GM18499 (cell line): Measurements from ENCODE around the gene HYDIN.

Experiments
- ATAC-seq: cut with Tn5 transposase; IDR thresholded peaks from one replicate; pipeline ENCODE4 v1.9.1; 2021; ENCODE audit warnings: moderate number of reproducible peaks; ENCODE audit not compliant: insufficient read depth, unreplicated experiment

HYDIN gene

DNA sequence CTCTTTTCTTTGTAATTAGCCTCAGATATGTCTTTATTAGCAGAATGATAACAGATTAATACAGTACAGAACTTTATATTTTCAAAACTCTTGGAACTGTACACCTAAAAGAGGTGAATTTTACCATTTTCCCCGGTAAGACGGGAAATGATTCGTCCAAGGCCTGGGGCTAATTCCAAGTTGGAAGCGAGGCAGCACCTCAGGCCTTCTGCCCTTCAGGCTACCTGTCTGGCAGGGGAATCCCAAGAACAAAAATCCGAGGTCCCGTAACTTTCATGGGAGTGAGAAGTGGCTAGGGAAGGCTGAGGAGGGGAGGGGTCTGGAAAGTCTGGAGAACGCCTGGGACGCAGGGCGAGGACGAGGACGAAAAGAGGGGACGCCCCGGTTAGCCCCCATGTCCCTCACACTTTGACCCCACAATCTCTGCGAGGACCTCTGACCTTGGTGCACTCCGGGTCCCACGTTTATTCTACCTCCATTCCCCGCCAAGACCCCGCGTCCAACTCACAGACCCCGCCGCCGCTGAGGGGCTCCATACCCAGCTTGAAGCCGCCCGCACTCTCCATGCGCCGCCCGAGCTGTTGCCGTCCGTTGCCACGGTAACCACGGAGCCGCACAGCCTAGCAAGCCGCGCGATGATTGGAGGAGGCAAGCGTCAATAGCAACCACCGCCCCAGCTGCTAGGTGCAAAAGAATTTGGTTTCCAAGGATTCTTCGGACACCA lies at the start of gene HYDIN:
Gene HYDIN (minus strand): TSS at position 601 of the 724 bp plus-strand sequence. CDS start 43,827 bp downstream, outside the sequence.
- ATAC-seq = no peak

DNA sequence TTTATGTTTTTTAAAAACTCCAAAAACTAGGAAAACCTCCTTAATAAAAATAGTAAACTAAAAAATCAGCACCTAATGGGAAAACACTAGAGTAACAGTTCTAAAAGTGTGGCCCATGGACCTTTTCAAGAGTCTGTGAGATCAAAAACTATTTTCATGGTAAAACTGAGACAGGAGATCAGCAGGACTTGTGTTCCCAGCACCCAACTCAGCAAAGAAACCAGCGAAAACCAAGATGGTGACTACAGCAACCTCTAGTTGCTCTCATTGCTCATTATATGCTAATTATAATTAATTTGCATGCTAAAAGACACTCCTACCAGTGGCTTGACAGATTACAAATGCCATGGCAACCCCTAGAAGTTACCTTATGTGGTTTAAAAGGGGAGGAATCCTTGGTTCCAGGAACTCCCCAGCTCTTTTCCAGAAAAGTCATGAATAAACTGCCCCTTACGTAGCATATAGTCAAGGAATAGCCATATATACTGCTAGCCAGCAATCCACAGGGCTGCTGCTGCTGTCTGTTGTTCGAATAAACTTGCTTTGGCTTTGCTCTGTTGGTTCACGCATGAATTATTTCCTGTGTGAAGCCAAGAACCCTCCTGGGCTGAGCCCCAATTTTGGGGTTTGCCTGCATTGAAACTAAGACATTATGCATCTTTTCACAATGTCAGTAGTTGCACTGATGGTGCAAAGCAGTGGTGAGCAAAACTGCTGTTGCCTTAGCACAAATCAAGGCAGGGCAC lies 46.2 kb upstream of the HYDIN start:
- no peak for ATAC-seq

DNA sequence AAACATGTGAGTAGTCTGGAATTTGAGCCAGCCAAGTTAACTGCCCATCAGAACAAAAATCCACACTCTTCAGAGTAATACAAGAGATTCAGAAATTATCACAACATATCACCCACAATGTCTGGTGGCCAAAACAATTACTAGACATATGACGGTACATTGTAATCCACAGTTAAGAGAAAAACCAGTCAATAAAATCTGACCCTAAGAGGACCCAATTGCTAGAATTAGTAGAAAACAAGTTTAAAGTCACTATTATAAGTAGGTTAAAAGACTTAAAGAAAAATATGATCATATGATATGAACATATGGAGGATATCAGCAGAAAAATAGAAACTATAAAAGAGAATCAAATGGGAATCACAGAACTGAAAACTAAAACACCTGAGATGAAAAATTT lies 42.9 kb upstream of the HYDIN start:
- no peak for ATAC-seq

DNA sequence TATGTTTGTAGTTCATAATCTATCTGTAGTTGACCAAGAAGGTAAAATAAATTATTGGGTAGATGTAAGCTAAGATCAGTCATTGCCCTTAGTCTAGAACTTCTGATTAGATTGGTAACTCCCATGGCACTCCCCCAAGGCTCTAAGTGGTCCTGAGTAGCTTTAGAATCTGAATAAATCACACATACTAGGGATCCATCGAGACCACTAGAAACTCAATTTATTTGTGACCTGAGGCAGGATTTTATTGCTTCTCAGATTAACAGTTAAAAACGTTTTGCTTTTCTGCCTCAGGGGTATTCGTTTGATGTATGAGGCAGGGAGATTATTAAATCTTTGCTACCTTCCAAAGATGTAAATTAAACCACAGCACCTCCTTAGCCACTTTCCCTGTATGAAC lies 33.8 kb upstream of the HYDIN start:
- no peak for ATAC-seq

DNA sequence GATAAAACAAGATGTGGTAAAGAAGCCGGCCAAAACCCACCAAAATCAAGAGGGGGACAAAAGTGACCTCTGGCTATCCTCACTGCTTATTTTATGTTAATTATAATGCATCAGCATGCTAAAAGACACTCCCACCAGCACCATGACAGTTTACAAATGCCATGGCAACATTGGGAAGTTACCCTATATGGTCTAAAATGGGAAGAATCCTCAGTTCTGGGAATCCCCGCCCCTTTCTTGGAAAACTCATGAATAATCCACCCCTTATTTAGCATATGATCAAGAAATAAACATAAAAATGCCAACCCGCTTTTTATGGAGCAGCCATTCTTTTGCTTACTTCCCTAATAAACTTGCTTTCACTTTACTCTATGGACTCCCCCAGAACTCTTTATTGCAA lies 33.1 kb upstream of the HYDIN start:
- no peak for ATAC-seq

DNA sequence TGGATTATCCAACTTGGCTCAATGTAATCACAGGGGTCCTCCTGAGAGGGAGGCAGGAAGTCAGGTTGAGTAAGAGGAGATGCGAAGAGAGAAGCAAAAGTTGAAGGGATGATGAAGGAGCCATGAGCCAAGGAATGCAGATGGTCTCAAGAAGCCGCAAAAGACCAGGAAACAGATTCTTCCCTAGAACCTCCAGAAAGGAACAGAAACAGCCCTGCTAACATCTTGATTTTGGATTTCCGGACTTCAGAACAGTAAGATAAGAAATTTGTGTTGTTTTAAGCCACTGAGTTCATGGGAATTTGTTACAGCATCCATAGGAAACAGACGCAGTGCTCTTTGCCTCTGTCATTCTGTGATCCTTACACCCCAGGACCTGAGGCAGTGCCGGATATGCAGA lies 31.9 kb upstream of the HYDIN start:
- ATAC-seq = no peak

DNA sequence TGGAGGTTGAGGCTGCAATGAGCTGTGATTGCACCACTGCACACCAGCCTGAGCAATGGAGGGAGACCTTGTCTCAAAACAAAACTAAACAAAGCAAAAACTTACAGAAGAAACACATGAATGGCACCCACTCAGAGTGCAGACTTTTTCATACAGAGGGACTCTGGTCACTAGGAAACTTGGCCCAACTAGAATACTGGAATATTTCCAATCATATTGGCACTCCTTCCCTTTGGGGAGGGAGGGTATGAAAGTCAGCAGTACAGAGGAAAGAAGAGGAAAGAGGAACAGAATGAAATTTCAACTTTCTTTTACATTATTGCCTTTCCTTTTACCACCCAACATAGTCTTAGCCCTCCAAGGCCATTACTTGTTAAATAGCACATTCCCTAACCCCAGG lies 30.5 kb upstream of the HYDIN start:
- no peak for ATAC-seq

DNA sequence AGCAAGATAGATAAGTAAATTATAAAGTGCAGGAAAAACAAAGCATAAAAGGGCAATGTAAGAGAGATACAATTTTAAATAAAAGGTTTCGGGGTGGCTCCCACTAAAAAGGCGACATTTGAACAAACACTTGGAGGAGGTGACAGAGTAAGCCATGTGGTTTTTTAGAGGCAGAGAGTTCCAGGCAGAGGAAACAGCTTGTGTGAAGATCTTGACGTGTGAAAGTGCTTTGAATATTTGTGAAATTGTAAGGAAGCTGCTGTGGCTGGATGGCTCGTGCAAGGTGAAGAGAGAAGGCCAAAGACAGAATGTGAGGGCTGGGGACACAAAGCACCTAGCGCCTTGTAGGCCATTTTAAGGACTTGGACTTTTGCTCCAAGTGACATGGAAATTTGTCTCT lies 28.6 kb upstream of the HYDIN start:
- ATAC-seq = no peak

DNA sequence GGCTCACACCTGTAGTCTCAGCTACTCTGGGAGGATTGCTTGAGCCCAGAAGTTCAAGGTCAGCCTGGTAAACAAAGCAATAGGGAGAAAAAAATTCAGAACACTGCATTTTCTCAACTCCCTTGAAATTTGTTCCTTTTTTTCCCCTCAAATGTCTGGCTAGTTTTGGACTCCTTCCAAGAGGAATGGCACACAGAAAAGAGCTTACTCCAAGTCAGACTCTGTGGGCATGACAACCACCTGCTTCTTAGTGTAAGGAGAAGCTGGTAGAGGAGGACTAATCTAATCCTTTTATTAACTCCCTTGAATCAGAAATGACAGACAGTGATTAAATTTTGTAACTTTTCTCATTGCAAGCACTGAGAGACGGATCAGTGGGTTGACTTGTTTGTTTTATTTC lies 27.9 kb upstream of the HYDIN start:
- ATAC-seq = no peak

DNA sequence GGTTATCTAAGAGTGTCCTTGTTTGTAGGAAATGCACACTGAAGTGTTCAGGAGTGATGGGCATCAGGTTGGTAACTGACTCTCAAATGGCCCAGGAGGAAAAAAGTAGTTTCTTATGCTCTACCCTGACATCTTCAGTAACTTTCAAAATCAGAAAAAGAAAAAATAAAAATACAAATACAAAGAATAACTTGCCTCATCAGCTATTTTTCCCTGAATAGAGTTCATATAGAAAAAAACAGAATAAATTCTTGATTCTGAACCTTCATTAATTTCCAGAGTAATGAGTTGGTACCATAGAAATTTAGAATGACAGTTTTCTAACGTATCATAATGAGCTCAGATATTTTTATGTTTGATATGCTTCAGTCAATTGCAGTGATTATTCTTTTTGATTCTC lies 27.2 kb upstream of the HYDIN start:
- ATAC-seq = no peak

DNA sequence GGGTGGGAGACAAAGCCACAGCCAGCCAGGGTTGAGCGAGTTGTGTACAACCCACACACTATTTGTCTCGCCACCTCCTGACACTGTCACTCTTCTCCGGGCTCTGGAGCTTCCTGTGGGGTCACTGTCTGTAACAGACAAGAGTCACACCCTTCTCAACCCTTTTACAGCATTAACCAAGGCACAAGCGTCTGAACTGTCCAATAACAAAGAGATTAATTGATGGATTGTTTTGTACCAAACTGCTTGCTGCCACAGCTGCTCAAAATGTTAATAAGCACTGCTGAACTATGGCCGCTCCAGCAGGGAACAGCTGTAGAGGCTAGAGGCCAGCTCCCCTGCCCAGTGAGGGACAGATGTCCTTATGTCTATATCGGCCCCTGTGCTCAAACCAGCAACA lies 25.2 kb upstream of the HYDIN start:
- ATAC-seq = no peak

DNA sequence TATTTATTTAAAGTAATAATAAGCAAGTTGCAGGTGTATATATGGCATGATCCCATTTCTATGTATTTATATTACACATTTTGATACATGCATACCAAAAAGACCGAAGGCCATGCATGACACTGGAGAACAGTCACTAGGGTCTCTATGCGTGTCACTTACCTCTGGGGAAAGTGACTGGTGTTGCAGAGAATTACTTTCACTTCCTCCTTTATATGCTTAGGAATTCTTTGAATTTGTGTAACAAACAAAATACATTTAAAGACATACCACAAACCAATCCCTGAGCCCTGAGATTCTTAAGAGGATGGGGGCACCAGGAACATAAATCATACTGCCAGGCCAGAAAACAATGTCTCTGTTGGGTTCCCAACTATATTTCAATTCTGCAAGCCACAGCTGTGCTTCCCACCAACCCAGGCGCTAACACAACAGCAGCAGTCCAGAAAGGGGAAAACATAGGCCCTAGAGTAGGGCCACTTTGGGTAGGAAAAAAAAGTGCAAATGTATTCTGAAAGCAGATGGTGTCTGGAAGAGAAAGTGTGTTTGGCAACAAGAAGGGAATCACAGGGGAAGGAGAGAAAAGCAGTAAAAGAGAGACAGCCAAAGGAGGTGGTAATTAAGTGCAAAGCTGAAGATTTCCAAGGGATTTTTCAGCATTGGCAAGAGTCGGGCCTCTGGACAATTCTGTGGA lies 24.5 kb upstream of the HYDIN start:
- ATAC-seq = no peak

DNA sequence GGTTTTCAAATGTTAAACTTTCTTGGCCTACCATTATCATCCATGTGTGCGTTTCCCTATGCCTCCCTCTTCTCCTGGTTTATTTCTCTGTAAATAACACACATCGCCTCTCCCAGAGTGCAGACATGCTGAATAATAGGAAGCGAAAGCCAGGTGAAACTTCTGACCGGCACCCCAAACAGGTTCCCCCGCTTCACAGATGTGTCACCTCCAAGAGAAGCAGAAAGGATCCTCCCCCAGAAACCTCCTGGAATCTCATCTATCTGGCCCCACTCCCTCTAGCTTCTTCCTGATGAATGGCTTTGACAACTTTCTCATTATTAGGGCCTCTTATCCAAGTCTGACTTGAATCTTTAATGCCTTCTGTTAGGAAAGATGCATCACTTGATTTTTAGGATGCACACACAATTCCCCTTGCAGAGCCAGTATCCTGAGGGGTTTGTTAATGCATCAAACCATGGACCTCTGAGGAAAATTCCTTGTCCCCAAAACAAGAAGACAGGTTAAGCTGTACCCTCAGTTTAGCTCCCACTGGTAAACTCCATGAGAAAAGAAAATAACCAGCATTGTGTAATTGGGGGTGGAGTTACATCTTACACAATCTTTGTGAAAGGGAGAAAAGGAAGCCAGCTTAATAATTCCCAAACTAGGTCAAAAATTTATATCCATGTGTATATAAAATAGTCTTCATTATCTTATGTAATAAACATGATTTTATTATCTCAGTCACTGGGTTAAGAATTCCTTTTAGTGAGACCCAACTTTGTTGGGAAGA lies 20.1 kb upstream of the HYDIN start:
- ATAC-seq = no peak

DNA sequence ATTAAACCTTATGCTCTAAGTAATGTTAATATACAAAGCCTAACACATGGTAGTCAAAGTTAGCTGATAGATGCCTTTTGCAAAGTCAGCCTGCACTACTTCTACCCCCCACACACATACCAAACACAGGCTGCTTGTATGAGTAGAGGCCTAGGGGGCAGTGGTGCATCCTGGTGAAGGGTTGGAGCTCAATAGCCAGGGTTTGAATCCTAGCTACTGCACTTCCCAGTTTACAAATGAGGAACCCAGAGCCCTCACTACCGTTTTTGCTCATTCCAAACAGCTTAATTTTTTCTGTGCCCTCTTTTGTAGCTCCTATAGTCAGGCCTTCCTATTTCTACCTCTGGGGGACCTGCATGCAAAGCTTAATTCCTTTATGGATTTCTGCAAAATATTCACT lies 18.9 kb upstream of the HYDIN start:
- ATAC-seq = no peak

DNA sequence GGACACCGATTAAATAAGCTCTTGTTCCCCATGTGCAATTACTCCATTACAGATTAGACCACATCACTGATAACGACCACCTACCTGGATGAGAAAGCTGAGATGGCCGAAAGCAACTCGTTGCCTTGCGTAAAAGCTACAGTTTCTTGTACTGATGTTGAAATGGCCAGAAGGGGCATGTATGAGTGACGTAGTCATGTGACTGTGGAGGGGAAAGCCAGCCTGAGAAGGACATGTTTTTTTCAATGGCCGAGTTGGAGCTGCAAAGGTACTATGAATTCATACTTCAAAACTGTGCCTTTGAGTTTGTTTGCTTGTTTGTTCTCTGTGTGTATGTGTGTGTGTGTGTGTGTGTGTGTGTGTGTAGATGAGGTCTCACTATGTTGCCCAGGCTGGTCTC lies 17.0 kb upstream of the HYDIN start:
- ATAC-seq = no peak

DNA sequence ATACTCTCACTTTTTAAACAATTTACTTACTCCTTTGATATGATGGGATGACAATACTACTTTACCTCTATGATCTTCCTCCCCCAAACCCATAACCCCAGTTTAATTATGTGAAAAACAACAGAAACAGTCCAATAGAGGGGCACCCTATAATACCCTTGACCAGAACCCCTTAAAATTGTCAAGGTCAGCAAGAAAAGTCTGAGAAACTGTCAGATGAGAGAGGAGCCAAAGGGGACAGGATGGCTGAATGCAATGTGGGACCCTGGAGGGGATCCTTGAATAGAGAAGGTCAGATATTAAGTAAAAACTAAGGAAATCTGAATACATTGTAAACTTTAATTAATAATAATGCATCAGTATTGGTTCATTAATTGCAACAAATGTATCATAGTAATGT lies 15.8 kb upstream of the HYDIN start:
- ATAC-seq = no peak

DNA sequence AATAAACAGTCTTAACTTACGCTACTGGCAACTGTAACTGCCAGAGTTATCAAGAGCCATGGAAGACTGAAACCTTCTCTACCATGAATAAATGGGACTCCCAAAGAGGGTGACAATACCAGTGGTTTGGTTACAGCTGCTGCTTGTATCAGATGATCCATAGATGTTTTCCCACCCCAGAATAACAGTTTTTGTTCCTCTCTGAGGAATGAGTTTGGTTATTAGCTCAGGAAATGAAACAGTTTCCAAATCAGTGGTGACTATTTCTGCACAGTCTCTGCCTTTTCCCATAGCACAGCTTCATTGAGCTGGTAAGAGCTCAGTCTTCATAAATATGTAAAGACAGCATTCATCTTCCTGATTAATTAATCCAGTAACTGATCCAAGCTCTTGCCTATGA lies 14.0 kb upstream of the HYDIN start:
- no peak for ATAC-seq

DNA sequence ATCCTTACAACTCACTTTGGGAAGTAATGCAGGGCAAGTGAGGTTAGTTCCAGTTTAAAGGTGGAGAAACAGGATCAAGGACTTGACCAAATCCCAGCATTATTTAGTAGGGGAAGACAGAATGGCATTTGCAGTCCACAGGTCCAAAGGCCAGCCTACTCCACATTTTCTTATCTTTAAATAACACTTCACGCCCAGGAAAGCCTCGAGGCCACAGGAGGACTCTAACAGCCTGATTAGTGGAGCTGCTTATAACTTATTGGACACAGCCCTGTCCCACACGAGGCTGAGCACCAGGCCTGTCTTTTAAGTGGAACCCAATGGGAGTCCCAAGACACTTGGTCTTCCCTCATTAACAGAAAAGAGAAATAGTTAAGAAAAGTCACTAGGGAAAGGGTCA lies 12.1 kb upstream of the HYDIN start:
- no peak for ATAC-seq

DNA sequence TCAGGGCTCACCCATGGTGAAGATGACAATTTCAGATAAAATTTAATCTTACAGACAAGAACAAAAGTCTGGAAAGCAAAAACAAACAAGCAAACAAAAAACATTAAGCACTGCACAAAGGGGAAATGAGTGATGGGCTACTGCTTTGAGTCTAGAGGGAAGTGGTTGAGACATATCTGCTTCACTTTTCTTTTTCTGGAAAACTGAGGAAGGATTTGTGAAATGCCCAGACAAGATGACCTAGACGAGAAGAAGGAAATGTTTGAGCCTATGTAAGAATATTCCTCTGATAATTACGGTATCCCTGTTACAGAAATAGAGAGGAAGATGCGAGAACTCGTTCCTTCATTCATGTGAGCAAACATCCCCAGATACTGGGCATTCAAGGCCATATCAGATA lies 11.5 kb upstream of the HYDIN start:
- ATAC-seq = no peak

DNA sequence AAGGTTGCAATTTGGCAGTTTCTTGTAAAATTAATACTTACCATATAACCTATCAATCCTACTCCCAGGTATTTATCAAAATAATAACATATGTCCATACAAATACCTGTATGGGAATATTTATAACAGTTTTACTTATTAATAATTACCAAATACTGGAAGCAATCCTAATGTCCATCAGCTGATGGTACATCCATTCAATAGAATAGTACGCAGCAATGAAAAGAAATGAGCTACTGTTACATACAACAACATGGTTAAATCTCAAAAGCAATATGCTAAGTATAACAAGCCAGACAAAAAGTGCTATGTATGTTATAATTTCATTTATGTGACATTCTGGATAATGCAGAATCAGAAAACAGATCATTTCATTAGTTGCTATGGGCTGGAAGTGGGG lies 1.2 kb downstream of the HYDIN start:
- no peak for ATAC-seq
